Tibial nerve (tissue), 4 donors: ENCODE results near the gene BMX. TPM values are rescaled to one million over a fixed set of nuclear protein-coding genes. Genes with fewer than 3 reads are reported as not detected.

Experiments used
- DNase-seq, 2 donors: peaks; one replicate each; pipeline ENCODE4 v3.0.0-alpha.2; 2019; ENCODE audit warnings: low spot score in 2 of 2
- H3K27ac ChIP-seq, 4 donors: fragments of 200-600 bp; sonication (generic) in 3 of 4; one replicate each; pipeline ENCODE4 v1.5.1; 2017 to 2019; ENCODE audit warnings: mild to moderate bottlenecking in 1 of 4
- H3K27me3 ChIP-seq, 2 donors: fragments of 200-600 bp; sonication (generic) in 1 of 2; one replicate each; pipeline versions ENCODE4 v1.5.1 to v1.6.0; 2017 to 2019
- H3K36me3 ChIP-seq, 3 donors: fragments of 200-600 bp; sonication (generic); one replicate each; pipeline ENCODE4 v1.5.1; 2018 to 2019
- H3K4me1 ChIP-seq, 4 donors: fragments of 200-600 bp; sonication (generic) in 3 of 4; one replicate each; pipeline ENCODE4 v1.5.1; 2017 to 2019
- H3K4me3 ChIP-seq, 4 donors: fragments of 200-600 bp; sonication (generic) in 3 of 4; one replicate each; pipeline ENCODE4 v1.5.1; 2017 to 2019; ENCODE audit warnings: mild to moderate bottlenecking in 1 of 4, moderate library complexity in 1 of 4
- H3K9me3 ChIP-seq, 4 donors: fragments of 200-600 bp; sonication (generic) in 3 of 4; one replicate each; pipeline ENCODE4 v1.5.1; 2017 to 2019
- CTCF ChIP-seq, 5 experiments: fragments of 200-600 bp in 3 of 5; fragments of 450-650 bp in 2 of 5; sonication (generic) in 3 of 5; IDR thresholded peaks; one replicate each; pipeline ENCODE4 v1.5.1; 2016 to 2019; ENCODE audit warnings: antibody characterized with exemption in 5 of 5, mild to moderate bottlenecking in 3 of 5, moderate library complexity in 2 of 5
- EP300 ChIP-seq, 2 donors: sonication (generic); formaldehyde crosslinking; IDR thresholded peaks; one replicate each; pipeline ENCODE4 v1.6.1; 2017; ENCODE audit warnings: antibody characterized with exemption in 2 of 2, mild to moderate bottlenecking in 1 of 2
- POLR2A ChIP-seq, 2 donors: fragments of 450-650 bp; IDR thresholded peaks; one replicate each; pipeline ENCODE4 v1.6.1; 2017; ENCODE audit warnings: antibody characterized with exemption in 2 of 2, mild to moderate bottlenecking in 2 of 2, moderate library complexity in 2 of 2
- WGBS, 2 donors: methylation state at CpG; one replicate each; pipeline ENCODE4 v1.1.5; 2018; 5-methylcytosine and 5-hydroxymethylcytosine counted together
- total RNA-seq, 4 donors: library from RNA; depleted of rRNA; stranded (reverse); fragments of >200 nt; gene quantifications; one replicate each; pipeline ENCODE4 v1.1.0, GENCODE V29; 2016

The BMX gene
- total RNA-seq, 4 donors from 2014 or later, result 1.8 to 5.9 (median 3.4) TPM

GRCh38 chrX:15574017-15574416 lies 73.4 kb downstream of the BMX start:
- H3K27me3 ChIP-seq, result peaks cover 0 to 25% of the 10 kb centered on the region in 2 donors
- DNase-seq, result no peak
- no peak overlapping the region for H3K4me3 ChIP-seq
- no peaks in the 10 kb centered on the region for H3K4me1 ChIP-seq
- TF ChIP-seq EP300 (IDR thresholded peaks at IDR 0.05) (no peak), CTCF (IDR thresholded peaks at IDR 0.05) (no peak), POLR2A (IDR thresholded peaks at IDR 0.05) (no peak)
- no peaks in the 10 kb centered on the region for H3K36me3 ChIP-seq
- 35 to 41% methylated on average over 2 of the region's 2 CpGs for WGBS, 2 donors
- H3K9me3 ChIP-seq, result no peaks in the 10 kb centered on the region
- no peak overlapping the region for H3K27ac ChIP-seq

- no peaks in the 10 kb centered on the region for H3K4me1 ChIP-seq
- no peaks in the 10 kb centered on the region for H3K36me3 ChIP-seq
- no peak overlapping the region for H3K27ac ChIP-seq
- no peak overlapping the region for H3K4me3 ChIP-seq
- TF ChIP-seq EP300 (IDR thresholded peaks at IDR 0.05) (no peak), POLR2A (IDR thresholded peaks at IDR 0.05) (no peak), CTCF (IDR thresholded peaks at IDR 0.05) (no peak)
- no peaks in the 10 kb centered on the region for H3K9me3 ChIP-seq
- H3K27me3 ChIP-seq, result peaks cover 0 to 15% of the 10 kb centered on the region in 2 donors
- 18 to 35% methylated on average over 1 of the region's 1 CpG for WGBS, 2 donors
- DNase-seq, result no peak
Measured at GRCh38 chrX:15576019-15576418, 75.4 kb downstream of the BMX start.

- peaks cover 0 to 10% of the 10 kb centered on the region in 2 donors for H3K27me3 ChIP-seq
- WGBS, 2 donors, result 44 to 49% methylated on average over 5 of the region's 5 CpGs
- no peak overlapping the region for H3K27ac ChIP-seq
- H3K4me3 ChIP-seq, result no peak overlapping the region
- no peaks in the 10 kb centered on the region for H3K9me3 ChIP-seq
- DNase-seq, result no peak
- no peaks in the 10 kb centered on the region for H3K36me3 ChIP-seq
- no peaks in the 10 kb centered on the region for H3K4me1 ChIP-seq
- TF ChIP-seq CTCF (IDR thresholded peaks at IDR 0.05) (no peak), EP300 (IDR thresholded peaks at IDR 0.05) (no peak), POLR2A (IDR thresholded peaks at IDR 0.05) (no peak)
Measured at GRCh38 chrX:15579778-15580747, 79.5 kb downstream of the BMX start.

GRCh38 chrX:15594371-15594770 lies 93.8 kb downstream of the BMX start:
- TF ChIP-seq CTCF (IDR thresholded peaks at IDR 0.05) (no peak), EP300 (IDR thresholded peaks at IDR 0.05) (no peak), POLR2A (IDR thresholded peaks at IDR 0.05) (no peak)
- Histone ChIP-seq H3K36me3 (no peaks in the 10 kb centered on the region), H3K9me3 (no peaks in the 10 kb centered on the region), H3K27ac (no peak overlapping the region), H3K4me3 (no peak overlapping the region), H3K27me3 (peaks cover 0 to 13% of the 10 kb centered on the region in 2 donors), H3K4me1 (no peaks in the 10 kb centered on the region)
- 41 to 43% methylated on average over 2 of the region's 2 CpGs for WGBS, 2 donors
- no peak for DNase-seq

GRCh38 chrX:15598026-15598425 lies 97.4 kb downstream of the BMX start:
- H3K4me3 ChIP-seq, result no peak overlapping the region
- peaks cover 0 to 13% of the 10 kb centered on the region in 2 donors for H3K27me3 ChIP-seq
- H3K9me3 ChIP-seq, result no peaks in the 10 kb centered on the region
- H3K36me3 ChIP-seq, result no peaks in the 10 kb centered on the region
- no peak for TF ChIP-seq CTCF (IDR thresholded peaks at IDR 0.05)
- no peak for TF ChIP-seq POLR2A (IDR thresholded peaks at IDR 0.05)
- no peak overlapping the region for H3K27ac ChIP-seq
- no peak for DNase-seq
- WGBS, 2 donors, result 62% methylated on average over 3 of the region's 3 CpGs
- H3K4me1 ChIP-seq, result no peaks in the 10 kb centered on the region
